ENCODE results near the gene WBP1L.

Gene WBP1L

GRCh38 chr10:102761981-102762380 lies 18.2 kb downstream of the WBP1L start:
- DNase-seq, result no peak

DNA sequence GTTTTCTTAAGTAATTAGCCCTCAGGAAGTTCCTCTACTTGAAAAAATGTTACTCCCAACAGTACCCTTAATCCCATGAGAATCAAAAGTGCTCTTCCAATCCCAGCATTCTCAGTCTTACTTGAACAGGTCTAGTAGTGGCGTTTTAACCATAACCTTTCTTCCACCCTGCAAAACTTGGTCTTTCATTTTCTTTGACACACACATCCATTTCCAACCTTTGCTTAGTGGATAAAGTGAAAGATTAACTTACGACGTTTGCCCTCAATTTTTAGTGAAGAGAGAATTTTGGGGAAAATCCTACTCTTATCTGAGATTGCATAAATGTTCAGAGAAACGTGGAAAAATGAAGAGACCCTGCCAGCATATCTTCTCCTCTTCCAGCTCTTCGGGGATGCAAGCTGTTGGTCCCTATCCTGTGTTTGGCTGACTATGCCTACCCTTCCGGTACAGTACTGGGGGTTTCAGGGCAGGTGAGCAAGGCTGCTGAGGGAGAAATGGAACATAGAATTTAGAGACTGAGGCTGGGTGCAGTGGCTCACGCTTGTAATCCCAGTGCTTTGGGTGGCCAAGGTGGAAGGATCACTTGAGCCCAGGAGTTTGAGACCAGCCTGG lies 18.8 kb downstream of the WBP1L start:
- no peak for DNase-seq

GRCh38 chr10:102763037-102763607 lies 19.4 kb downstream of the WBP1L start:
- no peak for DNase-seq

- no peak for DNase-seq
Observed at GRCh38 chr10:102764470-102765161, 20.9 kb downstream of the WBP1L start.

DNA sequence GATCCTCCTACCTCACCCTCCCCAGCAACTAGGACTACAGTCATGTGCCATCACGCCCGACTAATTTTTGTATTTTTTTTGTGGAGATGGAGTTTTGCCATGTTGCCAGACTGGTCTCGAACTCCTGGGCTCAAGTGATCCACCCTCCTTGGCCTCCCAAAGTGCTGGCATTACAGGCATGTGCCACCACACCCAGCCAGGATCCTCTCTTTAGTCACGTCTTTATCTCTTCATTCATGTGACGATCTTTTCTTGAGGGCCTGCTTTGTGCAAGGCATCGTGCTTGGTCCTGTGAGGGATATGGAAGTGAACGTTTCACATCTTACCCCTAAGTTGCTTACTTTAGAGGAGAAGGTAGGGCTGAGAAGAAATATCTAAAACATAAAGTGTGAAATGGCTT lies 21.6 kb downstream of the WBP1L start:
- DNase-seq, result no peak

GRCh38 chr10:102767428-102768160 lies 23.8 kb downstream of the WBP1L start:
- DNase-seq, result no peak

- DNase-seq, result no peak
Observed at GRCh38 chr10:102769375-102770107, 25.8 kb downstream of the WBP1L start.

GRCh38 chr10:102770108-102770482 lies 26.3 kb downstream of the WBP1L start:
- no peak for DNase-seq

GRCh38 chr10:102770792-102771191 lies 27.0 kb downstream of the WBP1L start:
- DNase-seq, result no peak

DNA sequence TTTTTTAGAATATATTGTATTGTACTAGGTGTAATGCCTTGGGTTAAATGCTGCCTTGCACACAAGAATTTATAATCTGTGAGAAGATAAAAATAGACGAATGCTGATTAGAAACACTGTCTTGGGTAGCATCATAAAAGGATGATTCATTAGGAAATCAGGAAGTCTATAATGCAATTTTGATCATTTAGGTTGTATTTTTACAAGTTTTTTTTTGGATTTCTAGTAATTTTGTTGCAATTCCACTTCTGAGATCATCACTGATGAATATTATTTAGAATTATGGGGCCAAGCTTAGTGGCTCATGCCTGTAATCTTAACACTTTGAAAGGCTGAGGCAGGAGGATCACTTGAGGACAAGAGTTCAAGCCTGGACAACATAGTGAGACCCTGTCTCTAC lies 29.6 kb downstream of the WBP1L start:
- DNase-seq, result no peak

GRCh38 chr10:102773986-102774385 lies 30.2 kb downstream of the WBP1L start:
- DNase-seq, result no peak

GRCh38 chr10:102775201-102775934 lies 31.6 kb downstream of the WBP1L start:
- no peak for DNase-seq

- DNase-seq, result peak in 1 of 4 experiments; percentile 23
Observed at GRCh38 chr10:102775935-102776669, 32.4 kb downstream of the WBP1L start.

DNA sequence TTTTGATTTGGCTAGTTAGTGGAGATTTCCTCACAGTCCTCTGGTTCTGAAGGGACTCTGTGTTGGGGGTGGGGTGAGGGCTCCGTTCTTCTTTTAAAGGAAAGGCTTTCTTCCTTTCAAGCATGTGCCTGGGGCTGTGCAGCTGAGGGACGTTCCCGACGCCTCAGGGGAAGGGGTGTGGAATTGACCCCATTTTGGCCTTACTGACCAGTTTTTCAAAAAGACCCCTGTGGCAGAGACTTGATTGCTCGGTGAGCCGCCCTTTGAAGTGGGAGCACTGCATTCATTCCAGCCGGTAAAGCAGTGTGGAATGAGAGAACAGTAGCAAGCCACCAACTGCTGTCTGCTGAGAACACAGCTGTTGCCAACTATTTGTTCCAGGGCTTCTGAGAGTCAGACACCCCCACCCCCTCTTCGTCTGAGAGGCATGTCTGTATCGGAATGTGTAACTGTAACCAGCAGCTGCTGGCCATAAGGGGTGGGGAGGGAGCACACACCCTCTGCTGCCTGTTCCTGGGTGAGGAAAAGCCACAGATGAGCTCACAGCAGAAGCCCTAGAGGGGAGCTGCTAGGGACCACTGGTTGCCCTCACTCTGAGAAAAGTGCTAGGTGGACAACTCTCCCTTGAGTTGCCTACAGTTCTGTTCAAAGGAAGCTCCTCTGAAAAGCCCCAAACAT lies 33.2 kb downstream of the WBP1L start:
- no peak for DNase-seq

GRCh38 chr10:102777711-102778453 lies 34.1 kb downstream of the WBP1L start:
- DNase-seq, result no peak

DNA sequence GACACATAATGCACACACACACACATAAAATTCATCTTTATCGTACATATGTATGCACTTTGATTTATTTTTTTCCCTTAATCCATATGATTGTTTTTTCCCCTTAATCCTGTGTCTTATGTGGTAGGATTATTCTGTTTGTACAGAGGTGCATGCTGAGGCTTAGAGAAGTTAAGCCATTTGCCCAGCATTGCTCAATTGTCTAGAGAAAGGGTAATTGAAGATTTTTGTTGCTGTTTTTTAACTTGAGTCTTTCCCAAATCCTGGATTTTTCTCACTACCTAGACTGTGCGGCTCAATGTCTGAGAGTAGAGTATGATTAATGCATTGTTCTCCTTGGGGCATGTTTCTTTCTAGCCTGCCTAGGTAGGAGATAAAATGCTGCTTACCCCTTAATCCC lies 35.0 kb downstream of the WBP1L start:
- DNase-seq, result no peak

GRCh38 chr10:102779680-102780526 lies 36.2 kb downstream of the WBP1L start:
- no peak for DNase-seq

DNA sequence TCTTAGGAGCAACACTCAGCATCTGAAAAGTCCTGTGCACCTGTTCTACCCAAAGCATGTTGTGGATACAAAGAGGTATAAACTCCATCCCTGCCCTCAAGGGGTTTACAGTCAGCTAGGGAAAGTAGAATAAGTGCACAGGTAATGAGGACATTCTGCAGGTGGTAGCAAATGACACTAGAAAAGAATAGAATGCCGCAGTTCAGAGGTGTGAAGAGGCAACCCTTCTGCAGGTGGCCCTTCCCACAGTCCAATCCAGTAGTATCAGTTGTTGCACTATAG lies 36.7 kb downstream of the WBP1L start:
- DNase-seq, result no peak

GRCh38 chr10:102781090-102781920 lies 37.6 kb downstream of the WBP1L start:
- no peak for DNase-seq

Data from activated naive CD4-positive, alpha-beta T cell (primary cell).